CD8-positive, alpha-beta memory T cell (primary cell): Measurements from ENCODE around the gene RNF115. TPM values are rescaled to one million over a fixed set of nuclear protein-coding genes. Genes with fewer than 3 reads are reported as not detected.
A peak's percentile ranks its signal among the peaks of the same experiment; 100 is the strongest.
"Not testable (repeated sequence)": the region's sequence is repeated elsewhere in the genome, so short reads cannot be mapped to it uniquely, and the experiment has no call there.

Experiments
- CTCF ChIA-PET: fragments of 350-600 bp; sonication (Branson Sonifier 250); formaldehyde crosslinking; loops from one replicate; lab custom pipeline; 2021; ENCODE audit warnings: antibody characterized with exemption; lab: Charles Lee
- POLR2A ChIA-PET: fragments of 350-600 bp; sonication (Branson Sonifier 250); formaldehyde crosslinking; loops from one replicate; lab custom pipeline; 2021; ENCODE audit warnings: antibody characterized with exemption; lab: Charles Lee
- DNase-seq, 5 donors: peaks; one replicate each; pipeline versions ENCODE4 v3.0.0 to v3.0.0-alpha.2; 2020 to 2022; ENCODE audit warnings: mixed read lengths in 1 of 5
- H3K27ac ChIP-seq: one replicate; pipeline ENCODE4 v1.7.0; 2013; ENCODE audit warnings: low read depth, mild to moderate bottlenecking, low read length, moderate library complexity
- H3K27me3 ChIP-seq: 2 replicates; pipeline ENCODE4 v1.7.0; 2013; ENCODE audit warnings: low read length, mild to moderate bottlenecking; ENCODE audit not compliant: insufficient read depth, poor library complexity, severe bottlenecking
- H3K36me3 ChIP-seq: 2 replicates; pipeline ENCODE4 v1.7.0; 2013; ENCODE audit warnings: mild to moderate bottlenecking, low read length, moderate library complexity; ENCODE audit not compliant: insufficient read depth
- H3K4me1 ChIP-seq: 2 replicates; pipeline ENCODE4 v1.7.0; 2013; ENCODE audit warnings: mild to moderate bottlenecking, low read length, moderate library complexity; ENCODE audit not compliant: insufficient read depth
- H3K4me3 ChIP-seq: 2 replicates; pipeline ENCODE4 v1.7.0; 2013; ENCODE audit warnings: mild to moderate bottlenecking, low read length
- H3K9me3 ChIP-seq: 2 replicates; pipeline ENCODE4 v1.7.0; 2013; ENCODE audit warnings: mild to moderate bottlenecking, low read length
- H3K27ac Mint-ChIP-seq, 8 donors: one replicate each; pipeline ENCODE4 v1.8.0; 2020 to 2021; ENCODE audit warnings: mixed read lengths in 8 of 8, mild to moderate bottlenecking in 6 of 8, inconsistent platforms in 3 of 8, moderate library complexity in 3 of 8
- H3K27me3 Mint-ChIP-seq, 2 donors: one replicate each; pipeline ENCODE4 v1.8.0; 2020 to 2021; ENCODE audit warnings: mixed read lengths in 2 of 2, mild to moderate bottlenecking in 1 of 2, moderate library complexity in 1 of 2
- H3K36me3 Mint-ChIP-seq, 3 donors: one replicate each; pipeline ENCODE4 v1.8.0; 2020 to 2021; ENCODE audit warnings: mixed read lengths in 3 of 3, inconsistent platforms in 1 of 3, mild to moderate bottlenecking in 1 of 3
- H3K4me1 Mint-ChIP-seq, 3 donors: one replicate each; pipeline ENCODE4 v1.8.0; 2020 to 2021; ENCODE audit warnings: mixed read lengths in 3 of 3, inconsistent platforms in 1 of 3, mild to moderate bottlenecking in 1 of 3
- H3K4me3 Mint-ChIP-seq, 7 donors: one replicate each; pipeline ENCODE4 v1.8.0; 2020 to 2021; ENCODE audit warnings: mixed read lengths in 7 of 7, mild to moderate bottlenecking in 6 of 7, moderate library complexity in 4 of 7, inconsistent platforms in 2 of 7
- H3K9me3 Mint-ChIP-seq, 5 donors: one replicate each; pipeline ENCODE4 v1.8.0; 2020 to 2022; ENCODE audit warnings: mixed read lengths in 5 of 5, mild to moderate bottlenecking in 3 of 5, moderate library complexity in 2 of 5, inconsistent platforms in 1 of 5
- polyA plus RNA-seq: library from polyadenylated mRNA; unstranded; fragments of 300-500 nt; fragmentation: Illumina TruSeq; gene quantifications from one replicate; pipeline ENCODE4 v1.2.3, GENCODE V29; 2021
- total RNA-seq, 2 experiments: library from RNA; stranded (reverse); gene quantifications; one replicate each; pipeline ENCODE4 v1.2.3, GENCODE V29; 2021

RNF115 gene
- total and polyA plus RNA-seq, 3 experiments from 2014 or later, result 9.1 to 17.8 (median 16.9) TPM

- Histone ChIP-seq H3K27ac (peak within 1 kb of the TSS; percentile 43), H3K4me3 (peak within 1 kb of the TSS; percentile 66), H3K36me3 (no peaks in the 10 kb centered on the region), H3K27me3 (peaks cover 3% of the 10 kb centered on the region), H3K4me1 (peaks cover 35% of the 10 kb centered on the region), H3K9me3 (no peaks in the 10 kb centered on the region)
- no peaks in the 10 kb centered on the region for H3K9me3 Mint-ChIP-seq
- H3K4me3 Mint-ChIP-seq, result peak within 1 kb of the TSS; percentile 79 to 97 (median 89)
- POLR2A ChIA-PET, result no interaction called here
- H3K36me3 Mint-ChIP-seq, result no peaks in the 10 kb centered on the region
- H3K27me3 Mint-ChIP-seq, result peaks cover 3 to 4% of the 10 kb centered on the region in 2 donors
- DNase-seq, result peak in 1 of 5 donors; percentile 16
- peak within 1 kb of the TSS; percentile 62 to 97 (median 82) for H3K27ac Mint-ChIP-seq
- peaks cover 47 to 60% (median 57%) of the 10 kb centered on the region in 3 donors for H3K4me1 Mint-ChIP-seq
- CTCF ChIA-PET, result interaction anchor here (1.0 to 4.5 kb wide), 3 partner anchors 8 to 32 kb away, joined by 3 to 23 read pairs (median 4); no protein-coding TSS in a partner anchor
Observed at GRCh38 chr1:145719230-145720079, 104.4 kb downstream of the RNF115 start, which contains the start of gene CD160. Gene CD160 (plus strand): TSS chr1:145719499. CDS start chr1:145728328, 8,829 bp downstream.

- H3K4me3 Mint-ChIP-seq, result peak overlapping the region in 2 of 7 donors; percentile 89 to 97
- H3K4me1 ChIP-seq, result peaks cover 35% of the 10 kb centered on the region
- H3K36me3 ChIP-seq, H3K36me3 Mint-ChIP-seq, H3K9me3 ChIP-seq, H3K9me3 Mint-ChIP-seq, H3K27me3 Mint-ChIP-seq, H3K4me3 ChIP-seq, H3K27ac ChIP-seq, POLR2A ChIA-PET, H3K27me3 ChIP-seq, DNase-seq: not testable (repeated sequence)
- H3K4me1 Mint-ChIP-seq, result peaks cover 47 to 60% (median 57%) of the 10 kb centered on the region in 3 donors
- H3K27ac Mint-ChIP-seq, result peak overlapping the region in 1 of 8 donors; percentile 95
- CTCF ChIA-PET, result interaction anchor here (4.5 kb wide), 1 partner anchor 20 kb away, joined by 23 read pairs; no protein-coding TSS in a partner anchor
Observed at GRCh38 chr1:145718465-145718864, 105.4 kb downstream of the RNF115 start.

DNA sequence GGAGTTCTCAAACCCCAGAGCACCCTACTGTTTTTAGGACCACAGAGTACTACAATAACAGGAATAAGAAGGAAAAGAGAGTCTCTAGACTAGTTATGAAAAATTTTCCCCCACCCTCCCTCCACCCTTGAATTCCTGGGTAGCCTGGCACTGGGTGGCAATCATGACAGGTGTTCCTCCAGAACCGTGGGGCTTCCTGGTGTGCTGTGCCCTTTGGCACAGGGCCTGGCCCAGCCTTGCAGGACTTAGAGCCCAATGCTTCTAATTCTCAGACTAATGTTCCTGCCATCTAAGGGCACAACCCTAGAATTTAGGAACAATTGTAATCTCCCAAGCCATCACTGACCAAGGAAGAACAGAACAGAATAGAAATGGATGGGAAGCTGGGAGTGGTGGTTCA is 106.1 kb downstream of the RNF115 start:
- H3K4me3 ChIP-seq, result no peak overlapping the region
- H3K4me3 Mint-ChIP-seq, result peak overlapping the region in 3 of 7 donors; percentile 15 to 80 (median 47)
- H3K27me3 Mint-ChIP-seq, result peaks cover 3 to 4% of the 10 kb centered on the region in 2 donors
- peaks cover 35% of the 10 kb centered on the region for H3K4me1 ChIP-seq
- H3K27me3 ChIP-seq, result peaks cover 3% of the 10 kb centered on the region
- ChIA-PET POLR2A (no interaction called here), CTCF (interaction anchor here (4.5 kb wide), 1 partner anchor 21 kb away, joined by 23 read pairs; no protein-coding TSS in a partner anchor)
- H3K36me3 ChIP-seq, result no peaks in the 10 kb centered on the region
- no peaks in the 10 kb centered on the region for H3K36me3 Mint-ChIP-seq
- H3K9me3 ChIP-seq, result no peaks in the 10 kb centered on the region
- H3K9me3 Mint-ChIP-seq, result no peaks in the 10 kb centered on the region
- no peak for DNase-seq
- peaks cover 47 to 60% (median 57%) of the 10 kb centered on the region in 3 donors for H3K4me1 Mint-ChIP-seq
- H3K27ac ChIP-seq, result no peak overlapping the region
- H3K27ac Mint-ChIP-seq, result peak overlapping the region; percentile 1 to 95 (median 72)

- Histone ChIP-seq H3K9me3 (no peaks in the 10 kb centered on the region), H3K4me3 (no peak overlapping the region), H3K36me3 (no peaks in the 10 kb centered on the region), H3K27ac (no peak overlapping the region), H3K27me3 (peaks cover 3% of the 10 kb centered on the region), H3K4me1 (peaks cover 35% of the 10 kb centered on the region)
- Mint-ChIP-seq H3K36me3 (no peaks in the 10 kb centered on the region), H3K27me3 (peaks cover 0 to 3% of the 10 kb centered on the region in 2 donors), H3K4me3 (peak overlapping the region in 6 of 7 donors; percentile 17 to 79 (median 36)), H3K27ac (peak overlapping the region; percentile 38 to 95 (median 86)), H3K9me3 (no peaks in the 10 kb centered on the region), H3K4me1 (peaks cover 47 to 57% (median 52%) of the 10 kb centered on the region in 3 donors)
- POLR2A ChIA-PET, result no interaction called here
- CTCF ChIA-PET, result no interaction called here
- DNase-seq, result no peak
Observed at GRCh38 chr1:145716641-145717345, 107.1 kb downstream of the RNF115 start.

- Histone ChIP-seq H3K9me3 (no peaks in the 10 kb centered on the region), H3K4me3 (no peak overlapping the region), H3K27ac (no peak overlapping the region), H3K36me3 (no peaks in the 10 kb centered on the region), H3K4me1 (peaks cover 24% of the 10 kb centered on the region), H3K27me3 (no peaks in the 10 kb centered on the region)
- Mint-ChIP-seq H3K4me1 (peaks cover 28 to 35% (median 30%) of the 10 kb centered on the region in 3 donors), H3K27ac (peak overlapping the region in 4 of 8 donors; percentile 45 to 67 (median 62)), H3K9me3 (no peaks in the 10 kb centered on the region), H3K36me3 (no peaks in the 10 kb centered on the region), H3K27me3 (no peaks in the 10 kb centered on the region), H3K4me3 (no peak overlapping the region)
- ChIA-PET POLR2A (no interaction called here), CTCF (no interaction called here)
- no peak for DNase-seq
Observed at GRCh38 chr1:145714524-145715111, 109.3 kb downstream of the RNF115 start.

DNA sequence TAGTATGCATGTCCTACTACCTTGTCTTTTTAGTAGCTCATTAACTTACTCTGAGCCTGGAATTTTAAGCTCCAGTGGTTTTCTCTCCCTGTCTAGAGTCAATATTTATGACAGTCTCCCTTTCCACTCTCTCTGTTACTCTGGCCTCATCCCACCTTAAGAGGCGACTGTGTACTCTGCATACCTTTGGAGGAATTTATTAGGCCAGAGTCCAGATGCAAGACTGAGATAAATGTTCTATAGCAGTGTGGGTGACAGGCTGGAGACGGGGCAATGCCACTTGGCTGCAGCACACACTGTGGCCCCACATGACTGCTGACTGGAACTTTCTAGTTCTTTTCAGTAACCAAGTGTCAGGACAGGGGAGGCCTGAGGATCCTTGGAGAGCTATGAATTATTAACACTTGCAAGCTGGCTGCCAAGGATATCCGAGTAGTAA is 112.7 kb downstream of the RNF115 start:
- H3K9me3 Mint-ChIP-seq, result no peaks in the 10 kb centered on the region
- Histone ChIP-seq H3K27ac (no peak overlapping the region), H3K27me3 (no peaks in the 10 kb centered on the region), H3K4me3 (no peak overlapping the region), H3K9me3 (no peaks in the 10 kb centered on the region), H3K36me3 (no peaks in the 10 kb centered on the region), H3K4me1 (peaks cover 3% of the 10 kb centered on the region)
- peak overlapping the region in 2 of 8 donors; percentile 21 to 66 for H3K27ac Mint-ChIP-seq
- no peak overlapping the region for H3K4me3 Mint-ChIP-seq
- no peaks in the 10 kb centered on the region for H3K27me3 Mint-ChIP-seq
- peaks cover 7 to 10% (median 9%) of the 10 kb centered on the region in 3 donors for H3K4me1 Mint-ChIP-seq
- ChIA-PET CTCF (interaction anchor here (1.0 kb wide), 1 partner anchor 9 kb away, joined by 4 read pairs; no protein-coding TSS in a partner anchor), POLR2A (no interaction called here)
- H3K36me3 Mint-ChIP-seq, result no peaks in the 10 kb centered on the region
- no peak for DNase-seq

DNA sequence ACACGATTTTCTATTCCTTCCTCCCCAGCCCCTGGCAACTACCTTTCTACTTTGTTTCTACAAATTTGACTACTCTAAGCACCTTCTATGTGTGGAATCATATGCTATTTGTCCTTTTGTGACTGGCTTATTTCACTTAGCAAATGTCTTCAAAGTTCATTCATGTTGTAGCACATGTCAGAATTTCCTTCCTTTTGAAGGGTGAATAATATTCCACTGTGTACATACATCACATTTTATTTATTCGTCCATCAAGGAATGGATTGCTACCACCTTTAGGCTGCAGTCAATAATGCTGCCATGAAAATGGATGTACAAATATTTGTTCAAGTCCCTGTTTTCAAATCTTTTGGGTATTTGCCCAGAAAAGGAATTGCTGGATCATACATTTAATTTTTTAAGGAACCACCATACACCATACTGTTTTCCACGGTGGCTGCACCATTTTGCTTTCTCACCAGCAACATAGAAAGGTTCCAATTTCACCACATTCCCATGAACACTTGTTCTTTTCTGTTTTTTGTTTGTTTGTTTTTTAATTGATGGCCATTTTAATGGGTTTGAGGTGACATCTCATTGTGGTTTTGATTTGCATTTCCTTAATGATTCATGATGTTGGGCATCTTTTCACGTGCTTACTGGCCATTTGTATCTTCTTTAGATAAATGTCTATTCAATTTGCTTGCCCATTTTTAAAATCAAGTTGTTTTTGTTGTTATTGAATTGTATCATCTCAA is 113.4 kb downstream of the RNF115 start:
- peaks cover 0 to 6% (median 5%) of the 10 kb centered on the region in 3 donors for H3K4me1 Mint-ChIP-seq
- Histone ChIP-seq H3K27me3 (no peaks in the 10 kb centered on the region), H3K9me3 (no peaks in the 10 kb centered on the region), H3K27ac (no peak overlapping the region), H3K36me3 (no peaks in the 10 kb centered on the region), H3K4me3 (no peak overlapping the region), H3K4me1 (no peaks in the 10 kb centered on the region)
- peak overlapping the region in 2 of 8 donors; percentile 0 to 33 for H3K27ac Mint-ChIP-seq
- no peak overlapping the region for H3K4me3 Mint-ChIP-seq
- no peak for DNase-seq
- no peaks in the 10 kb centered on the region for H3K27me3 Mint-ChIP-seq
- H3K36me3 Mint-ChIP-seq, result no peaks in the 10 kb centered on the region
- ChIA-PET CTCF (no interaction called here), POLR2A (no interaction called here)
- no peaks in the 10 kb centered on the region for H3K9me3 Mint-ChIP-seq
